Lower leg skin (tissue), 3 donors: ENCODE data around the gene KCNN4.

Source experiments
- POLR2A ChIP-seq, 2 donors: fragments of 450-650 bp; IDR thresholded peaks; one replicate each; pipeline ENCODE4 v1.6.1; 2016 to 2017; ENCODE audit warnings: antibody characterized with exemption in 2 of 2, mild to moderate bottlenecking in 1 of 2, moderate library complexity in 1 of 2
- TF ChIP-seq, protein P1 (sequence below), 3 donors: fragments of 450-650 bp; IDR thresholded peaks; one replicate each; pipeline ENCODE4 v1.5.1; 2016; ENCODE audit warnings: antibody characterized with exemption in 3 of 3, mild to moderate bottlenecking in 3 of 3, moderate library complexity in 2 of 3

DNA sequence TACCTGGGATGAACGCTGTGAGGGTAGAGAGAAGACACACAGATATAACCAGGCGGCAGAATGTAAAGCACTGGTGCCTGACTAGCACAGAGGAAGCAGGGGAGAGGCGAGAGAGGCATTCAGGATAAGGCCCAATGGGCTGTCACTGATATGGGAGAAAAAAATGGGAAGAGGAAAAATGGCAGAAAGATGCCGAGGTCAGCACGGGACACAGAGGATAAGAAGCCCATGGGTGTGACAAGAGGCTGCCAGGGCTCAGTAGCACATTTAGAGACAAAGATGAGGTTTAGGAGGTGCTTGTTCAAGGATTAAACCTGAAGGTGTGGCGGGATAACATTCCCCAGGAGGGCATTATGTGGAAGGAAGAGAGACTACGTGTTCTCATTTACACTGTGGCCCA, 31.6 kb downstream of the KCNN4 start:
- TF ChIP-seq, protein P1, sequence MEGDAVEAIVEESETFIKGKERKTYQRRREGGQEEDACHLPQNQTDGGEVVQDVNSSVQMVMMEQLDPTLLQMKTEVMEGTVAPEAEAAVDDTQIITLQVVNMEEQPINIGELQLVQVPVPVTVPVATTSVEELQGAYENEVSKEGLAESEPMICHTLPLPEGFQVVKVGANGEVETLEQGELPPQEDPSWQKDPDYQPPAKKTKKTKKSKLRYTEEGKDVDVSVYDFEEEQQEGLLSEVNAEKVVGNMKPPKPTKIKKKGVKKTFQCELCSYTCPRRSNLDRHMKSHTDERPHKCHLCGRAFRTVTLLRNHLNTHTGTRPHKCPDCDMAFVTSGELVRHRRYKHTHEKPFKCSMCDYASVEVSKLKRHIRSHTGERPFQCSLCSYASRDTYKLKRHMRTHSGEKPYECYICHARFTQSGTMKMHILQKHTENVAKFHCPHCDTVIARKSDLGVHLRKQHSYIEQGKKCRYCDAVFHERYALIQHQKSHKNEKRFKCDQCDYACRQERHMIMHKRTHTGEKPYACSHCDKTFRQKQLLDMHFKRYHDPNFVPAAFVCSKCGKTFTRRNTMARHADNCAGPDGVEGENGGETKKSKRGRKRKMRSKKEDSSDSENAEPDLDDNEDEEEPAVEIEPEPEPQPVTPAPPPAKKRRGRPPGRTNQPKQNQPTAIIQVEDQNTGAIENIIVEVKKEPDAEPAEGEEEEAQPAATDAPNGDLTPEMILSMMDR (IDR thresholded peaks at IDR 0.05), result no peak
- TF ChIP-seq POLR2A (IDR thresholded peaks at IDR 0.05), result no peak
